HL-60 (cell line): ENCODE data around the gene ZNF511.

Experiments
- DNase-seq, 2 experiments: peaks; one replicate each; pipeline ENCODE4 v3.0.0-alpha.2; 2010 to 2020; ENCODE audit warnings: low read depth in 1 of 2, low spot score in 1 of 2
- H3K27ac ChIP-seq: fragments of 250-450 bp; sonication (Bioruptor Pico); replicated peaks from 2 replicates; pipeline ENCODE4 v1.5.1; 2020; ENCODE audit warnings: mild to moderate bottlenecking, moderate library complexity
- H3K27me3 ChIP-seq: fragments of 250-450 bp; sonication (Bioruptor Pico); 2 replicates; pipeline ENCODE4 v1.5.1; 2021; ENCODE audit warnings: mild to moderate bottlenecking, moderate library complexity; ENCODE audit not compliant: insufficient read depth, poor library complexity, severe bottlenecking
- H3K4me3 ChIP-seq: replicated peaks from 2 replicates; pipeline ENCODE4 v1.5.1; 2011; ENCODE audit warnings: mild to moderate bottlenecking, control low read depth, low read length; ENCODE audit not compliant: insufficient read depth
- GABPA ChIP-seq: IDR thresholded peaks from 2 replicates; pipeline ENCODE4 v1.6.1; 2012; ENCODE audit warnings: low read depth
- POLR2AphosphoS5 ChIP-seq: IDR thresholded peaks from 2 replicates; pipeline ENCODE4 v1.6.1; 2012; ENCODE audit warnings: low read depth
- SPI1 ChIP-seq: IDR thresholded peaks from 2 replicates; pipeline ENCODE4 v1.6.1; 2012; ENCODE audit warnings: low read depth, mild to moderate bottlenecking, borderline replicate concordance
- TF ChIP-seq, protein P1 (sequence below): IDR thresholded peaks from 2 replicates; pipeline ENCODE4 v1.6.1; 2012; ENCODE audit warnings: low read depth; ENCODE audit not compliant: insufficient replicate concordance
- TF ChIP-seq, protein P2 (sequence below): IDR thresholded peaks from one replicate; pipeline ENCODE4 v1.5.1; 2011; ENCODE audit warnings: low read length, control low read depth, inconsistent platforms; ENCODE audit not compliant: insufficient read depth

Gene ZNF511

DNA sequence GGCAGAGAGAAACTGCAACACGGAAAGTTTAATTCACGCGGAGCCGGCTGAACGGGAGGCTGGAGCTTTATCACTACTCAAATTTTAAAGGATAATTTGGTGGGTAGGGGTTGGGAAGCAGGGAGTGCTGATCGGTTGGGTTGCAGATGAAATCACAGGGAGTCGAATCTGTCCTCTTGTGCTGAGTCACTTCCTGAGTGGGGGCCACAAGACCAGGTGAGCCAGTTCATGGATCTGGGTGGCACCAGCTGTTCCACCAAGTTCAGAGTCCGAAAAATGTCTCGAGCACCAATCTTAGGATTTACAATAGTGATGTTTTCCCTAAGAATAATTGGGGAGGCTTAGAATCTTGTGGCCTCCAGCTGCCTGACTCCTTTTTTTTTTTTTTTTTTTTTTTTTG is 34.8 kb downstream of the ZNF511 start:
- Histone ChIP-seq H3K4me3 (no peak overlapping the region), H3K27ac (no peak overlapping the region), H3K27me3 (no peaks in the 10 kb centered on the region)
- TF ChIP-seq SPI1 (no peak), GABPA (no peak), POLR2AphosphoS5 (no peak)
- TF ChIP-seq, protein P1, sequence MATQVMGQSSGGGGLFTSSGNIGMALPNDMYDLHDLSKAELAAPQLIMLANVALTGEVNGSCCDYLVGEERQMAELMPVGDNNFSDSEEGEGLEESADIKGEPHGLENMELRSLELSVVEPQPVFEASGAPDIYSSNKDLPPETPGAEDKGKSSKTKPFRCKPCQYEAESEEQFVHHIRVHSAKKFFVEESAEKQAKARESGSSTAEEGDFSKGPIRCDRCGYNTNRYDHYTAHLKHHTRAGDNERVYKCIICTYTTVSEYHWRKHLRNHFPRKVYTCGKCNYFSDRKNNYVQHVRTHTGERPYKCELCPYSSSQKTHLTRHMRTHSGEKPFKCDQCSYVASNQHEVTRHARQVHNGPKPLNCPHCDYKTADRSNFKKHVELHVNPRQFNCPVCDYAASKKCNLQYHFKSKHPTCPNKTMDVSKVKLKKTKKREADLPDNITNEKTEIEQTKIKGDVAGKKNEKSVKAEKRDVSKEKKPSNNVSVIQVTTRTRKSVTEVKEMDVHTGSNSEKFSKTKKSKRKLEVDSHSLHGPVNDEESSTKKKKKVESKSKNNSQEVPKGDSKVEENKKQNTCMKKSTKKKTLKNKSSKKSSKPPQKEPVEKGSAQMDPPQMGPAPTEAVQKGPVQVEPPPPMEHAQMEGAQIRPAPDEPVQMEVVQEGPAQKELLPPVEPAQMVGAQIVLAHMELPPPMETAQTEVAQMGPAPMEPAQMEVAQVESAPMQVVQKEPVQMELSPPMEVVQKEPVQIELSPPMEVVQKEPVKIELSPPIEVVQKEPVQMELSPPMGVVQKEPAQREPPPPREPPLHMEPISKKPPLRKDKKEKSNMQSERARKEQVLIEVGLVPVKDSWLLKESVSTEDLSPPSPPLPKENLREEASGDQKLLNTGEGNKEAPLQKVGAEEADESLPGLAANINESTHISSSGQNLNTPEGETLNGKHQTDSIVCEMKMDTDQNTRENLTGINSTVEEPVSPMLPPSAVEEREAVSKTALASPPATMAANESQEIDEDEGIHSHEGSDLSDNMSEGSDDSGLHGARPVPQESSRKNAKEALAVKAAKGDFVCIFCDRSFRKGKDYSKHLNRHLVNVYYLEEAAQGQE, result no peak
- TF ChIP-seq, protein P2, sequence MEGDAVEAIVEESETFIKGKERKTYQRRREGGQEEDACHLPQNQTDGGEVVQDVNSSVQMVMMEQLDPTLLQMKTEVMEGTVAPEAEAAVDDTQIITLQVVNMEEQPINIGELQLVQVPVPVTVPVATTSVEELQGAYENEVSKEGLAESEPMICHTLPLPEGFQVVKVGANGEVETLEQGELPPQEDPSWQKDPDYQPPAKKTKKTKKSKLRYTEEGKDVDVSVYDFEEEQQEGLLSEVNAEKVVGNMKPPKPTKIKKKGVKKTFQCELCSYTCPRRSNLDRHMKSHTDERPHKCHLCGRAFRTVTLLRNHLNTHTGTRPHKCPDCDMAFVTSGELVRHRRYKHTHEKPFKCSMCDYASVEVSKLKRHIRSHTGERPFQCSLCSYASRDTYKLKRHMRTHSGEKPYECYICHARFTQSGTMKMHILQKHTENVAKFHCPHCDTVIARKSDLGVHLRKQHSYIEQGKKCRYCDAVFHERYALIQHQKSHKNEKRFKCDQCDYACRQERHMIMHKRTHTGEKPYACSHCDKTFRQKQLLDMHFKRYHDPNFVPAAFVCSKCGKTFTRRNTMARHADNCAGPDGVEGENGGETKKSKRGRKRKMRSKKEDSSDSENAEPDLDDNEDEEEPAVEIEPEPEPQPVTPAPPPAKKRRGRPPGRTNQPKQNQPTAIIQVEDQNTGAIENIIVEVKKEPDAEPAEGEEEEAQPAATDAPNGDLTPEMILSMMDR, result no peak
- DNase-seq, result no peak

DNA sequence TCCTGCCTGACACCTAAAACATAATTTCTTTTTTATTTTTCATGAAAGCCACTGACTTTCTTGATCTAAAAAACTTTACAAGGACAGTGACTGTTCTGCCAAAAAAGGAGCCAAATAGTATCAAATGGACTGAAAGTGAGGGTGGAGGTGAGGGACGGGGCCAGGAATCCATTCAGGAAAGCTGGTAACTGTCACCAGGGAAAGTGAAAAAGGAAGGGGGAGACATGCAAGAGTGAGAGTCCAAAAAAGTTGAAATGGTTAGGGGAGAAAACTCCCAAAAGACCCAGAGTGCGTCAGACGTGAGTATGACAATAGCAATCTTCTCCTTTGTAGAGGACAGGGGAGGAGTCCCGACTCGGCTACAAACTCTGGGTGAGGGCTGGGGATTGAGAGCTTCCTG is 35.5 kb downstream of the ZNF511 start:
- no peak overlapping the region for H3K27ac ChIP-seq
- no peaks in the 10 kb centered on the region for H3K27me3 ChIP-seq
- DNase-seq, result no peak
- TF ChIP-seq, protein P2, result no peak
- TF ChIP-seq POLR2AphosphoS5, result no peak
- no peak for TF ChIP-seq SPI1
- no peak overlapping the region for H3K4me3 ChIP-seq

DNA sequence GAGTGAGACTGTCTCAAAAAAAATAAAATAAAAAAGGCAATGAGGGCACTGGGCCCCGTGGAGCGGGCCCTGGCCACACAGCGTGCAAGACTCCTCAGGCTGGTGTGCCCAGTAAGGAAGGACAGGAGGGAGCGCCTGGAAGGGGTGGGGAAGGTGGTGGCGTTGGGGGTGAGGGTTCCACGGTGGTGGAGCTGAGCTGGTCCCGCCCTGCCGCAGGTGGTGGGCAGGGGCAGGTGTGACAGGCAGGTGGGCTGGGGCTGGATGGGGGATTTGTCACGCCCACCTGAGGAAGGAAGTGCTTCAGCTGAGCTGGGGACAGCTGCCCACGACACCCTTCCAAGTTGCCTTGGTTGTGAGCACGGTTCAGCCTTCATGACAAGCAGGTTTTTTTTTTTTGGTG is 37.7 kb downstream of the ZNF511 start:
- DNase-seq, result no peak
- no peaks in the 10 kb centered on the region for H3K27me3 ChIP-seq
- no peak for TF ChIP-seq SPI1
- TF ChIP-seq, protein P1, result no peak
- TF ChIP-seq, protein P2, result no peak
- no peak overlapping the region for H3K27ac ChIP-seq
- no peak overlapping the region for H3K4me3 ChIP-seq

DNA sequence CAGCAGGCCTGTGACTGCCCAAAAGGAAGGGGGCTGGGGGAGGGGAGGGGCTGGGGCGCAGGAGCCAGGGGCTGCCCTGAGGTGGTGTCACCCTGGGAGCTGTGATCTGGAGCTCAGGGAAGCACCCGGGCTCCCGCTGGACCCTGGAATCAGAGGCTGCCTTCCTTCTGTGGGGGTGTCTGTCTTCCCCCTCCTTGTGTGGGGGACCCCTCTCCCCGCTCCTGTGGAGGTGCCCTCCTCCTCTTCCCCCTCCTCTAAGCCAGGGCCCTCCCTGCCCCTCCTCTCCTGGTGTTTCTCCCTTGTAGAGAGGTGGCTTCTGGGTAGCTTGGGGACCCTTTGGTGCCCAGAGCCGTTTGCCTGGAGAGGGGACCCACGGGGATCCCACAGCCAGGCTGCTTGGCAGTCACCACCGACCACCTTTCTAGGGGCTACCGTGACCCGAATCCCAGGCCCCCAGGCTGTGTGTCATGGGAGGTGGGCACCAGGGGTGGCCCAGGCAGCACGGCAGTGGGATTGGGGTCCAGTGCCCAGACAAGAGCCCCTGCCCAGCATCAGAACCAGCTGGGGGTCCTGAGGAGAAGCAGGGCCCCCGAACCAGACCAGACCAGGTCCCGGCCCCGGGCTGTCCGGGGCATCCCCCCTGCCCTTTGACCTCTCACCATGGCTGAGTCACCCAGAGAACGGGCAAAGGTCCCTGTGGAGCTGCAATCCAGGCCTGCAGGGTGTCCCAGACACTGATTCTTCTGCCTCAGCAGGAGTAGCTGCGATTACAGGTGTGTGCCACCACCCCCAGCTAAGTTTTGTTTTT is 39.2 kb downstream of the ZNF511 start:
- Histone ChIP-seq H3K27me3 (peaks cover 5% of the 10 kb centered on the region), H3K4me3 (no peak overlapping the region), H3K27ac (no peak overlapping the region)
- DNase-seq, result no peak
- no peak for TF ChIP-seq SPI1
- no peak for TF ChIP-seq GABPA
- TF ChIP-seq POLR2AphosphoS5, result no peak
- TF ChIP-seq, protein P1, result no peak
- TF ChIP-seq, protein P2, result no peak
